H1 (cell line): ENCODE data around the gene CARD11. TPM values are rescaled to one million over a fixed set of nuclear protein-coding genes. Genes with fewer than 3 reads are reported as not detected.

Experiments
- GTF2F1 ChIP-seq: IDR thresholded peaks from 2 replicates; pipeline ENCODE4 v1.6.1; 2012; ENCODE audit warnings: low read depth, low read length, improper control_type of control experiment, borderline replicate concordance
- SIN3A ChIP-seq, 2 experiments: IDR thresholded peaks in 1 of 2; conservative IDR thresholded peaks in 1 of 2; 2 replicates each; pipeline ENCODE4 v1.6.1; 2011 to 2012; ENCODE audit warnings: low read length in 2 of 2, improper control_type of control experiment in 1 of 2, low read depth in 1 of 2, mild to moderate bottlenecking in 1 of 2
- ZNF274 ChIP-seq: IDR thresholded peaks from 2 replicates; pipeline ENCODE4 v1.7.0; 2012; ENCODE audit warnings: low read length, borderline replicate concordance; ENCODE audit errors: extremely low read depth
- polyA plus RNA-seq, 7 experiments: library from polyadenylated mRNA; depleted of rRNA in 3 of 7; stranded (reverse) in 5 of 7; unstranded in 2 of 7; fragments of >200 nt in 5 of 7; fragments of 200-250 nt in 2 of 7; gene quantifications; 1 replicate in 5 of 7; 2 replicates in 1 of 7; 4 replicates in 1 of 7; pipeline versions ENCODE4 v1.2.1 to v1.2.3, GENCODE V29; 2011 to 2013; ENCODE audit warnings: missing spikeins in 2 of 7, mixed read lengths in 2 of 7
- total RNA-seq: library from RNA; stranded (reverse); fragmentation: NEBNext Ultra II Directional; extraction: Animal tissue kit (Norgen Biotek cat#: 25700); gene quantifications from 2 replicates; pipeline ENCODE4 v1.2.1, GENCODE V29; 2021

The CARD11 gene
- total and polyA plus RNA-seq, 2 of the 8 experiments (the other 6 are each of a cell fraction or from before 2014, with no cell fraction given), result 12.6 to 29.8 TPM

GRCh38 chr7:3067193-3067592 lies 23.5 kb upstream of the CARD11 start (continued):
- TF ChIP-seq SIN3A (conservative IDR thresholded peaks at IDR 0.05 in 1 of 2, IDR thresholded peaks at IDR 0.05 in 1 of 2; ENCODE audit: low read depth in 1 of 2, low read length in 2 of 2), result no peak
- TF ChIP-seq ZNF274, result no peak
- no peak for TF ChIP-seq GTF2F1
